ENCODE measurements around the gene CIAO3. TPM values are rescaled to one million over a fixed set of nuclear protein-coding genes. Genes with fewer than 3 reads are reported as not detected.

CIAO3 gene
- total RNA-seq, 1 experiment from 2014 or later, result 21.9 TPM

- no peak overlapping the region for H2BK120ac ChIP-seq (ENCODE audit: low read depth, low read length, poor library complexity, severe bottlenecking)
- H4K91ac ChIP-seq (ENCODE audit: insufficient read length, low read depth, low read length), result no peak overlapping the region
- no peaks in the 10 kb centered on the region for H3K27me3 ChIP-seq (ENCODE audit: insufficient read depth, low read length)
- H3K4me2 ChIP-seq (ENCODE audit: insufficient read depth, insufficient read length, low read length), result no peak overlapping the region
- H3K4ac ChIP-seq (ENCODE audit: low read depth, low read length), result no peak overlapping the region
- H3K23ac ChIP-seq (ENCODE audit: insufficient read length, low read depth, low read length), result no peak overlapping the region
- H3K18ac ChIP-seq (ENCODE audit: insufficient read length, low read depth, low read length), result no peak overlapping the region
- no peaks in the 10 kb centered on the region for H3K79me2 ChIP-seq (ENCODE audit: insufficient read depth, low read length)
- no peaks in the 10 kb centered on the region for H3K4me1 ChIP-seq (ENCODE audit: insufficient read depth, low read length)
- Mint-ChIP-seq H3K27ac (peak overlapping the region in 1 of 3 experiments; percentile 82; a peak in 2 of 7 replicates), H3K27me3 (ENCODE audit: low read depth) (peaks cover 27% of the 10 kb centered on the region), H3K4me3 (peak overlapping the region in 1 of 2 experiments; percentile 50; a peak in 3 of 5 replicates), H3K36me3 (ENCODE audit: insufficient read depth in 1 of 3, low read depth in 3 of 3) (no peaks in the 10 kb centered on the region), H3K9me3 (no peaks in the 10 kb centered on the region; a peak in 1 of 5 replicates), H3K4me1 (peaks cover 20 to 29% of the 10 kb centered on the region in 2 experiments)
- no peak overlapping the region for H3K9ac ChIP-seq (ENCODE audit: extremely low read depth, insufficient read length, low read length)
- no peak overlapping the region for H2BK12ac ChIP-seq (ENCODE audit: insufficient read length, low read depth, low read length)
- no peak overlapping the region for H3K27ac ChIP-seq (ENCODE audit: insufficient read length, low read depth, low read length)
- no peaks in the 10 kb centered on the region for H3K9me3 ChIP-seq (ENCODE audit: control insufficient read depth, low read depth, low read length)
- H4K20me1 ChIP-seq (ENCODE audit: control insufficient read depth, insufficient read depth, insufficient read length), result no peaks in the 10 kb centered on the region
- no peak overlapping the region for H4K8ac ChIP-seq (replicated peaks; ENCODE audit: insufficient read length, low read depth, low read length)
- TF ChIP-seq CTCF (conservative IDR thresholded peaks at IDR 0.05), result no peak
- H2AFZ ChIP-seq (ENCODE audit: low read length), result no peak overlapping the region
- no peaks in the 10 kb centered on the region for H3K79me1 ChIP-seq (ENCODE audit: insufficient read depth, low read depth, low read length, poor library complexity, severe bottlenecking)
- WGBS (ENCODE audit: extremely low coverage, insufficient read length, low lambda C conversion rate), result no CpG with 5 or more reads among the region's 10 CpGs
- H4K5ac ChIP-seq (ENCODE audit: insufficient read length, low read depth, low read length), result no peak overlapping the region
- no peak overlapping the region for H3K14ac ChIP-seq (ENCODE audit: insufficient read depth, low read length)
- H2BK5ac ChIP-seq (ENCODE audit: insufficient read length, low read length), result no peak overlapping the region
- no peak overlapping the region for H2BK20ac ChIP-seq (ENCODE audit: low read depth, low read length, poor library complexity, severe bottlenecking)
- no peak overlapping the region for H3K56ac ChIP-seq (ENCODE audit: insufficient read length, low read depth, low read length)
- H3T11ph ChIP-seq (ENCODE audit: low read length), result no peak overlapping the region
- H2BK15ac ChIP-seq (ENCODE audit: low read depth, low read length), result no peak overlapping the region
- no peak overlapping the region for H2AK5ac ChIP-seq (ENCODE audit: insufficient read length, low read length)
- DNase-seq, result no peak
- H3K23me2 ChIP-seq (ENCODE audit: insufficient read length, low read depth, low read length, poor library complexity, severe bottlenecking), result no peaks in the 10 kb centered on the region
These were observed 11.2 kb upstream of the CIAO3 start for GRCh38 chr16:752007-752312.

Data from H9 (cell line).